Lung (tissue), 12 donors: Measurements from ENCODE around the gene OXER1. TPM values are rescaled to one million over a fixed set of nuclear protein-coding genes. Genes with fewer than 3 reads are reported as not detected.

Experiments
- ATAC-seq: fragments of 200-7000 bp; cut with Tn5 transposase; one replicate; pipeline ENCODE4 v1.9.1; 2020; ENCODE audit warnings: moderate number of reproducible peaks; ENCODE audit not compliant: insufficient read depth, low FRiP score
- DNase-seq, 3 donors: peaks; one replicate each; pipeline ENCODE4 v3.0.0-alpha.2; 2013 to 2017
- H3K27ac ChIP-seq, 2 donors: one replicate each; pipeline ENCODE4 v1.5.1; 2013; ENCODE audit warnings: mild to moderate bottlenecking in 2 of 2, moderate library complexity in 2 of 2, control low read depth in 1 of 2, inconsistent platforms in 1 of 2, low read depth in 1 of 2, low read length in 1 of 2
- H3K27me3 ChIP-seq, 3 donors: one replicate each; pipeline ENCODE4 v1.5.1; 2013; ENCODE audit warnings: low read length in 2 of 3; ENCODE audit not compliant: control insufficient read depth in 3 of 3, insufficient read depth in 3 of 3
- H3K36me3 ChIP-seq, 4 donors: one replicate each; pipeline ENCODE4 v1.5.1; 2013; ENCODE audit warnings: low read length in 4 of 4, mild to moderate bottlenecking in 1 of 4, moderate library complexity in 1 of 4; ENCODE audit not compliant: control insufficient read depth in 4 of 4, insufficient read depth in 4 of 4
- H3K4me1 ChIP-seq, 5 donors: one replicate each; pipeline ENCODE4 v1.5.1; 2013; ENCODE audit warnings: low read length in 5 of 5, mild to moderate bottlenecking in 2 of 5, moderate library complexity in 1 of 5; ENCODE audit not compliant: control insufficient read depth in 5 of 5, insufficient read depth in 5 of 5
- H3K4me3 ChIP-seq: one replicate; pipeline ENCODE4 v1.5.1; 2013; ENCODE audit warnings: mild to moderate bottlenecking, control low read depth, moderate library complexity
- H3K9ac ChIP-seq, 2 donors: one replicate each; pipeline ENCODE4 v1.5.1; 2013; ENCODE audit warnings: low read length in 2 of 2, control low read depth in 1 of 2; ENCODE audit not compliant: insufficient read depth in 1 of 2
- H3K9me3 ChIP-seq, 4 donors: one replicate each; pipeline ENCODE4 v1.5.1; 2013; ENCODE audit warnings: low read length in 3 of 4, mild to moderate bottlenecking in 1 of 4, moderate library complexity in 1 of 4; ENCODE audit not compliant: control insufficient read depth in 4 of 4, insufficient read depth in 3 of 4
- CTCF ChIP-seq: IDR thresholded peaks from 2 replicates; pipeline ENCODE4 v1.5.1; 2012; ENCODE audit warnings: mild to moderate bottlenecking; ENCODE audit errors: control extremely low read depth, extremely low read depth
- WGBS, 2 donors: extraction: QIAGEN DNeasy Blood & Tissue Kit; methylation state at CpG; one replicate each; pipeline ENCODE4 v1.1.7; 2013; 5-methylcytosine and 5-hydroxymethylcytosine counted together
- polyA plus RNA-seq, 2 donors: library from polyadenylated mRNA; stranded (reverse); fragments of 200-250 nt; gene quantifications; one replicate each; pipeline ENCODE4 v1.2.1, GENCODE V29; 2013
- total RNA-seq, 2 donors: library from RNA; depleted of rRNA in 1 of 2; stranded (reverse); fragments of >200 nt in 1 of 2; gene quantifications; one replicate each; pipeline ENCODE4 v1.2.1, GENCODE V29; 2014 to 2021
- donor health status: control.
- donor health status: control.
- donor health status: Bipolar disorder and iron deficiency.
- donor health status: healthy.
- donor health status: DM: yes; HTN: yes; CAD: no.

The OXER1 gene
- total and polyA plus RNA-seq, 4 donors: 0.59 to 2.1 (median 1.6) TPM

DNA sequence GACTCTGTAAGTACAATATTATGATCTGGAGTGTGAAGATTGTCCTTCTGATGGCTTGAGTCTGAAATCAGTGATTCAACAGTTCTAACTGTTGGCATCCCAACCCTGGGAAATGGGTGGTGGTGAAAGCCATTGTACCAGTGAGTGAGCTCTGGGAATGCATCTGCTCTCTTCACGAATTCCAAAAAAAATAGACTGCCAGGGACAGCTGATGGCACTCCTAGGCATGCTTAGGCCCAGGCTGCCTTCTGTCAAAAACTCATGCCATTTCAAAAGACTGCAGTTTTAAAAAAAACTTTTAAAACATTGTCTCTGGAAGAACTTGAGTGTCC is 20.3 kb downstream of the OXER1 start:
- TF ChIP-seq CTCF: no peak
- 93 to 100% methylated on average over 1 of the region's 1 CpG for WGBS, 2 donors
- Histone ChIP-seq H3K36me3 (peaks cover 0 to 13% (median 0%) of the 10 kb centered on the region in 4 donors), H3K4me1 (no peaks in the 10 kb centered on the region), H3K27me3 (no peaks in the 10 kb centered on the region), H3K9ac (no peak overlapping the region), H3K9me3 (peaks cover 0 to 3% (median 0%) of the 10 kb centered on the region in 4 donors), H3K27ac (no peak overlapping the region), H3K4me3 (no peak overlapping the region)
- ATAC-seq (no peak), DNase-seq (no peak)

DNA sequence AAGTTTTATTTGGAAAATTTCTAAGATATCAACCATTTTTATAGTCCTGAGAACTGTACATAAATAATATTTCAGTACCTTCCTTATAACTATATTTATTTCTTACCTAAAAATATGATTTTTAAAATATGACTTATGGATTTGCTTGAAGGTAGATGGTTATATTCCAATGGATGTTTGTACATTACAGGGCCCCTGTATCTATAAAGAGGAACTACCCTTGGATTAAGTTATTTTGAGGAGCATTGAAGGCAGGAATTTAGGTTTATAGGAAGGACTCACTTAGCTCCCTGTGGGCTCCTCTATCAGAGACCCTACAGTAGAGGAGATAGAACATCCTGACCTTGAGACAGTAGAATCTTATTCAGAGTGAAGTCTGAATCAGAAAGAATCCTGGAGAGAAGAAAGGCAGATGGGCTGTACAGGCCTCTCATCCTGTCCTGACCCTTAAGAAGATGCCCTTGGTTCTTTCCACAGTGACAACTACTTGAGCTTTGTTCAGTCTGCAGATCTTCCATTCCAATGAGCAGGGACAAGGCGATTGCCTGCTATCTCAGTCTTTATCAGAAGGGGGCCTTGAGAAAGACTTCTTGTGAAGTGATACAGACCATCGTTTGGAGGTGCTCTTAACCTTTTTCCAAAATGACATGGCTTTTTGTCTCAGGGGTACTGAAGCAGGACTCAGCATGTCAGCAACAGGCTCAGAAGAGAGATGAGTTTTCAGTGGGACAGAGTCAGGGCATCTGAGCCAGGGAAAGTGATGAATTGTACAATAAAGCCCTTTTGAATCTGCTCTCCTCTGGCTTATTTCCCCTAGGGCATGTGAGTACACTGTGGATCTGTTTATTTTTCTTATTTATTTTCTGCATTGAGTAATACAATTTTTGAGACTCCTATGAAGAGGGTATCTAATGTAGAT is 20.9 kb downstream of the OXER1 start:
- no peak for ATAC-seq
- DNase-seq: no peak
- 83% methylated on average over 2 of the region's 2 CpGs for WGBS, 2 donors
- Histone ChIP-seq H3K4me1 (no peaks in the 10 kb centered on the region), H3K9me3 (peaks cover 0 to 4% (median 0%) of the 10 kb centered on the region in 4 donors), H3K27me3 (no peaks in the 10 kb centered on the region), H3K36me3 (peaks cover 0 to 13% (median 0%) of the 10 kb centered on the region in 4 donors), H3K9ac (no peak overlapping the region), H3K27ac (no peak overlapping the region), H3K4me3 (no peak overlapping the region)
- no peak for TF ChIP-seq CTCF

DNA sequence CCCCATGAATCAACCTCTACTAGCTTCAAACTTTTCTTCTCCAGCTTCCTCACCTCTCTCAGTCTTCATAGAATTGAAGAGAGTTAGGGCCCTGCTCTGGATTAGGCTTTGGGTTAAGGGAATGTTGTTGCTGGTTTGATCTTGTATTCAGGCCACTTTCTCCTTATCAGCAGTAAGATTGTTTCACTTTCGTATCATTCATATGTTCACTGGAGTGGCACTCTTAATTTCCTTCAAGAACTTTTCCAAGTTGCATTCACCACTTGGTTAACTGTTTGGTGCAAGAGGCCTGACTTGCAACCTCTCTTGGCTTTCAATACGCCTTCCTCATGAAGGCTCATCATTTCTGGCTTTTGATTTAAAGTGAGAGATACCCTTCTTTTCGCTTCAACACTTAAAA is 22.8 kb downstream of the OXER1 start:
- Histone ChIP-seq H3K36me3 (peaks cover 2 to 27% (median 4%) of the 10 kb centered on the region in 4 donors), H3K9me3 (peaks cover 0 to 6% (median under 1%) of the 10 kb centered on the region in 4 donors), H3K27me3 (no peaks in the 10 kb centered on the region), H3K4me3 (no peak overlapping the region), H3K27ac (no peak overlapping the region), H3K4me1 (no peaks in the 10 kb centered on the region), H3K9ac (no peak overlapping the region)
- ATAC-seq (peak; percentile 47), DNase-seq (no peak)
- 70 to 85% methylated on average over 3 of the region's 3 CpGs for WGBS, 2 donors
- TF ChIP-seq CTCF: no peak
